ENCODE measurements around the gene GAP43.

Gene GAP43

GRCh38 chr3:115708540-115708939 is 85.2 kb downstream of the GAP43 start:
- no peak overlapping the region for H3K27ac ChIP-seq (ENCODE audit: low read depth, low read length)
- no peaks in the 10 kb centered on the region for H3K36me3 ChIP-seq (ENCODE audit: control insufficient read depth in 1 of 2, insufficient read depth in 2 of 2, low read length in 2 of 2)
- no peak overlapping the region for H3K4me3 ChIP-seq (ENCODE audit: low read depth in 1 of 2, low read length in 2 of 2)
- H3K9me3 ChIP-seq (ENCODE audit: control insufficient read depth in 1 of 2, low read length in 2 of 2) = no peaks in the 10 kb centered on the region
- no peaks in the 10 kb centered on the region for H3K4me1 ChIP-seq (ENCODE audit: control insufficient read depth in 1 of 2, insufficient read depth in 2 of 2, low read length in 2 of 2)
- peaks cover 0 to 3% of the 10 kb centered on the region in 2 donors for H3K27me3 ChIP-seq (ENCODE audit: control insufficient read depth in 1 of 2, insufficient read depth in 2 of 2, low read length in 2 of 2)
- H3K9ac ChIP-seq (ENCODE audit: low read depth in 1 of 2, low read length in 2 of 2) = no peak overlapping the region

DNA sequence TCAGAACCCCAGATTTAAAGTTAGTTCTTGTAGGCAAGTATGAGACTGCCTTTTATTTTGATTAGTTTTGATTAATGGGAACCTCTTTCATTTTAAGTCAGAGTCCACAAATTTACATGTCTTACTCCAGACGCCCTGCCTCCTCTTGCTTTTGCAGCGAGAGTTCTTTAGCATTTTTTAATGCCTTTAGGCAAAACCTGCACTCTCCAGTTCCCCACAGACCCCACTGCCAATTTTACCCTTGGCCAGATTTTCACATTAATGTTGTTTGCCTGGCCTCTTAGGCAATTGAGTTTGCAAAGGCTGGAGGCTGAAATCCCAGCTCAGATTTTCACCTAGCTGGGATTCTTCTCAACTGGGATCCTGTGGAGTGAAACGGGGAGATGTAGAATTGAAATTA is 85.8 kb downstream of the GAP43 start:
- Histone ChIP-seq H3K9ac (ENCODE audit: low read depth in 1 of 2, low read length in 2 of 2) (no peak overlapping the region), H3K27me3 (ENCODE audit: control insufficient read depth in 1 of 2, insufficient read depth in 2 of 2, low read length in 2 of 2) (peaks cover 0 to 3% of the 10 kb centered on the region in 2 donors), H3K9me3 (ENCODE audit: control insufficient read depth in 1 of 2, low read length in 2 of 2) (no peaks in the 10 kb centered on the region), H3K4me1 (ENCODE audit: control insufficient read depth in 1 of 2, insufficient read depth in 2 of 2, low read length in 2 of 2) (no peaks in the 10 kb centered on the region), H3K36me3 (ENCODE audit: control insufficient read depth in 1 of 2, insufficient read depth in 2 of 2, low read length in 2 of 2) (no peaks in the 10 kb centered on the region), H3K4me3 (ENCODE audit: low read depth in 1 of 2, low read length in 2 of 2) (no peak overlapping the region), H3K27ac (ENCODE audit: low read depth, low read length) (no peak overlapping the region)

- H3K27me3 ChIP-seq (ENCODE audit: control insufficient read depth in 1 of 2, insufficient read depth in 2 of 2, low read length in 2 of 2) = peaks cover 0 to 3% of the 10 kb centered on the region in 2 donors
- no peak overlapping the region for H3K27ac ChIP-seq (ENCODE audit: low read depth, low read length)
- H3K4me1 ChIP-seq (ENCODE audit: control insufficient read depth in 1 of 2, insufficient read depth in 2 of 2, low read length in 2 of 2) = no peaks in the 10 kb centered on the region
- H3K9ac ChIP-seq (ENCODE audit: low read depth in 1 of 2, low read length in 2 of 2) = no peak overlapping the region
- no peaks in the 10 kb centered on the region for H3K36me3 ChIP-seq (ENCODE audit: control insufficient read depth in 1 of 2, insufficient read depth in 2 of 2, low read length in 2 of 2)
- no peaks in the 10 kb centered on the region for H3K9me3 ChIP-seq (ENCODE audit: control insufficient read depth in 1 of 2, low read length in 2 of 2)
- H3K4me3 ChIP-seq (ENCODE audit: low read depth in 1 of 2, low read length in 2 of 2) = no peak overlapping the region
Measured at GRCh38 chr3:115709931-115710330, 86.6 kb downstream of the GAP43 start.

DNA sequence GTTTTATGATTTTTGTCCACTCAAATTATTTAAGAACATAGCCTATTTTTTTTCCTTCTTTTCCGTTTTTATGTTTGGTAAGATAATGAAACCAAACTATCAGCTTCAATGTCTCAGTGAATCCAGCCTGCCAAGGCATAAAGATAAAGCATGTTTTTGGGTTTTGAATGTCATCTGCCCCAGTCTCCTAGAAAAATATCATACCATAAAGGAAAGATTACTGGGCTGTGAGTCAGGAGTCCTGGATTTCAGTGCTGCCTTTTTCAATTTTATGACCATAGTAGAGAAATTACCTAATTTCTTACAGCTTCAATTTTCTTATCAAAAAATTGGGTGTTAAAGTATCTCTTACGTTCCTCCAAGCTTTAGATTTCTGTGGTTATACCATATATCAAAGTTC is 87.5 kb downstream of the GAP43 start:
- Histone ChIP-seq H3K4me1 (ENCODE audit: control insufficient read depth in 1 of 2, insufficient read depth in 2 of 2, low read length in 2 of 2) (no peaks in the 10 kb centered on the region), H3K27me3 (ENCODE audit: control insufficient read depth in 1 of 2, insufficient read depth in 2 of 2, low read length in 2 of 2) (peaks cover 0 to 3% of the 10 kb centered on the region in 2 donors), H3K27ac (ENCODE audit: low read depth, low read length) (no peak overlapping the region), H3K4me3 (ENCODE audit: low read depth in 1 of 2, low read length in 2 of 2) (no peak overlapping the region), H3K9me3 (ENCODE audit: control insufficient read depth in 1 of 2, low read length in 2 of 2) (no peaks in the 10 kb centered on the region), H3K9ac (ENCODE audit: low read depth in 1 of 2, low read length in 2 of 2) (no peak overlapping the region), H3K36me3 (ENCODE audit: control insufficient read depth in 1 of 2, insufficient read depth in 2 of 2, low read length in 2 of 2) (no peaks in the 10 kb centered on the region)

DNA sequence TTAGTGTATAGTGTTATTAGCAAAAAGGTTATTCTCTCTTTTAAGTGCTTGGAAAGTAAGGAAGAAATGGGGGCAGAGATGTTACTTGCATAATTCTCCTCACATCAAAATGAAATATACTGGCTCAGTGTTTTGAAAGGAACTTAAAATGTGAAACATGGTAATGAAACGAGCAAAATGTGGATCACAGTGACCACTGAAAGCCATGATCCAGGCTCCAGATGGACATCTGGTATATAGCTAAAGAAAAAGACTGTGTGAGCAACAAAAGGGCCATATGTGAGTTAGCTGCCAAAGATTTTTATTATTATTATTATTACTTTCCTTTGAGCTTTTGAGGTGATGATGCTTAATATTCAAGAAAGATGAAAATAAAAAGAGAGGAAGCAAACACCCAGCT is 89.6 kb downstream of the GAP43 start:
- no peaks in the 10 kb centered on the region for H3K36me3 ChIP-seq (ENCODE audit: control insufficient read depth in 1 of 2, insufficient read depth in 2 of 2, low read length in 2 of 2)
- no peak overlapping the region for H3K9ac ChIP-seq (ENCODE audit: low read depth in 1 of 2, low read length in 2 of 2)
- no peaks in the 10 kb centered on the region for H3K9me3 ChIP-seq (ENCODE audit: control insufficient read depth in 1 of 2, low read length in 2 of 2)
- no peaks in the 10 kb centered on the region for H3K4me1 ChIP-seq (ENCODE audit: control insufficient read depth in 1 of 2, insufficient read depth in 2 of 2, low read length in 2 of 2)
- H3K4me3 ChIP-seq (ENCODE audit: low read depth in 1 of 2, low read length in 2 of 2) = no peak overlapping the region
- H3K27ac ChIP-seq (ENCODE audit: low read depth, low read length) = no peak overlapping the region
- H3K27me3 ChIP-seq (ENCODE audit: control insufficient read depth in 1 of 2, insufficient read depth in 2 of 2, low read length in 2 of 2) = peaks cover 0 to 3% of the 10 kb centered on the region in 2 donors

GRCh38 chr3:115713284-115713683 is 90.0 kb downstream of the GAP43 start:
- peaks cover 0 to 3% of the 10 kb centered on the region in 2 donors for H3K27me3 ChIP-seq (ENCODE audit: control insufficient read depth in 1 of 2, insufficient read depth in 2 of 2, low read length in 2 of 2)
- H3K4me1 ChIP-seq (ENCODE audit: control insufficient read depth in 1 of 2, insufficient read depth in 2 of 2, low read length in 2 of 2) = no peaks in the 10 kb centered on the region
- no peaks in the 10 kb centered on the region for H3K9me3 ChIP-seq (ENCODE audit: control insufficient read depth in 1 of 2, low read length in 2 of 2)
- H3K27ac ChIP-seq (ENCODE audit: low read depth, low read length) = no peak overlapping the region
- H3K4me3 ChIP-seq (ENCODE audit: low read depth in 1 of 2, low read length in 2 of 2) = no peak overlapping the region
- no peak overlapping the region for H3K9ac ChIP-seq (ENCODE audit: low read depth in 1 of 2, low read length in 2 of 2)
- H3K36me3 ChIP-seq (ENCODE audit: control insufficient read depth in 1 of 2, insufficient read depth in 2 of 2, low read length in 2 of 2) = no peaks in the 10 kb centered on the region

DNA sequence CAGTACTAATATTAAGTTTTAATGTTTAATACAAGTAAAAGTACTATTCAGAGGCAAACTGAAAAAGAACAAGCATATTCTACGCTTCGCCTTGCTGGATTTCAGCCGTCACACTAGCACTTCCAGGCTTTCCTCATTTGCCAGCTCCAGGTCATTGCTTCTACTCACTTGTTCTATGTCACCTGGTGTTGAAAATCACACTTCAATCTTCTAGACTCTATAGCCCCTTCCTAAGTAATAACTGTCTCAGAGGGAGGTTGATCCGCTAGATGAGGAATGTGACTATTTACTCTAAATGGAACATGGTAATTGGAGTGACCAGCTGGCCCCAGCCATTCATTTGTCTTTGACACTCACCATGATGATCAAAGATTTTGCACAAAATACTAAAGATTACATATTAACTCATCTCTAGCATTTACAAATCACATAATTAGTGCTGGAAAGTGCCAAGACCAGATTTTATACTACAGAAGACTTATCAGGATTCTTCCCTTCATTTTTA is 92.0 kb downstream of the GAP43 start:
- Histone ChIP-seq H3K4me1 (ENCODE audit: control insufficient read depth in 1 of 2, insufficient read depth in 2 of 2, low read length in 2 of 2) (no peaks in the 10 kb centered on the region), H3K27me3 (ENCODE audit: control insufficient read depth in 1 of 2, insufficient read depth in 2 of 2, low read length in 2 of 2) (peaks cover 0 to 3% of the 10 kb centered on the region in 2 donors), H3K4me3 (ENCODE audit: low read depth in 1 of 2, low read length in 2 of 2) (no peak overlapping the region), H3K27ac (ENCODE audit: low read depth, low read length) (no peak overlapping the region), H3K9me3 (ENCODE audit: control insufficient read depth in 1 of 2, low read length in 2 of 2) (no peaks in the 10 kb centered on the region), H3K36me3 (ENCODE audit: control insufficient read depth in 1 of 2, insufficient read depth in 2 of 2, low read length in 2 of 2) (no peaks in the 10 kb centered on the region), H3K9ac (ENCODE audit: low read depth in 1 of 2, low read length in 2 of 2) (no peak overlapping the region)

GRCh38 chr3:115720983-115721382 is 97.7 kb downstream of the GAP43 start:
- Histone ChIP-seq H3K27me3 (ENCODE audit: control insufficient read depth in 1 of 2, insufficient read depth in 2 of 2, low read length in 2 of 2) (no peaks in the 10 kb centered on the region), H3K4me3 (ENCODE audit: low read depth in 1 of 2, low read length in 2 of 2) (no peak overlapping the region), H3K9ac (ENCODE audit: low read depth in 1 of 2, low read length in 2 of 2) (no peak overlapping the region), H3K9me3 (ENCODE audit: control insufficient read depth in 1 of 2, low read length in 2 of 2) (no peaks in the 10 kb centered on the region), H3K27ac (ENCODE audit: low read depth, low read length) (no peak overlapping the region), H3K36me3 (ENCODE audit: control insufficient read depth in 1 of 2, insufficient read depth in 2 of 2, low read length in 2 of 2) (no peaks in the 10 kb centered on the region), H3K4me1 (ENCODE audit: control insufficient read depth in 1 of 2, insufficient read depth in 2 of 2, low read length in 2 of 2) (no peaks in the 10 kb centered on the region)

- Histone ChIP-seq H3K9ac (ENCODE audit: low read depth in 1 of 2, low read length in 2 of 2) (no peak overlapping the region), H3K9me3 (ENCODE audit: control insufficient read depth in 1 of 2, low read length in 2 of 2) (no peaks in the 10 kb centered on the region), H3K36me3 (ENCODE audit: control insufficient read depth in 1 of 2, insufficient read depth in 2 of 2, low read length in 2 of 2) (no peaks in the 10 kb centered on the region), H3K4me3 (ENCODE audit: low read depth in 1 of 2, low read length in 2 of 2) (no peak overlapping the region), H3K4me1 (ENCODE audit: control insufficient read depth in 1 of 2, insufficient read depth in 2 of 2, low read length in 2 of 2) (no peaks in the 10 kb centered on the region), H3K27me3 (ENCODE audit: control insufficient read depth in 1 of 2, insufficient read depth in 2 of 2, low read length in 2 of 2) (no peaks in the 10 kb centered on the region), H3K27ac (ENCODE audit: low read depth, low read length) (no peak overlapping the region)
Measured at GRCh38 chr3:115725800-115726199, 102.5 kb downstream of the GAP43 start.

DNA sequence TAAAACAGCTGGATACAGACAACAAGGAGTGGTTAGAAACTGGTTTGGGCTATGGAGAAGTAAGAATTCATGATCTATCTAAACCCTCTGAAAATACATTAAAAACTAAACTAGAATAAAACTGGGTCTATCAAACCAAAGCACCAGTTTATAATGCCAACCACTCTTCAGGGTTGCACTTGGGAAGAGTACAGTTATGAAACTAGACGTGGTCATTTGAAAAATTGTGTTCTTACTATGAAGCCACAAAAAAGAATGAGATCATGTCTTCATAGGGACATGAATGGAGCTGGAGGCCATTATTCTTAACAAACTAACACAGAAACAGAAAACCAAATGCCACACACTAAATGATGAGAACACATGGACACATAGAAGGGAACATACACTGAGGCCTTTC is 103.8 kb downstream of the GAP43 start:
- no peak overlapping the region for H3K27ac ChIP-seq (ENCODE audit: low read depth, low read length)
- no peaks in the 10 kb centered on the region for H3K4me1 ChIP-seq (ENCODE audit: control insufficient read depth in 1 of 2, insufficient read depth in 2 of 2, low read length in 2 of 2)
- no peaks in the 10 kb centered on the region for H3K27me3 ChIP-seq (ENCODE audit: control insufficient read depth in 1 of 2, insufficient read depth in 2 of 2, low read length in 2 of 2)
- no peaks in the 10 kb centered on the region for H3K9me3 ChIP-seq (ENCODE audit: control insufficient read depth in 1 of 2, low read length in 2 of 2)
- no peak overlapping the region for H3K9ac ChIP-seq (ENCODE audit: low read depth in 1 of 2, low read length in 2 of 2)
- no peak overlapping the region for H3K4me3 ChIP-seq (ENCODE audit: low read depth in 1 of 2, low read length in 2 of 2)
- H3K36me3 ChIP-seq (ENCODE audit: control insufficient read depth in 1 of 2, insufficient read depth in 2 of 2, low read length in 2 of 2) = no peaks in the 10 kb centered on the region

GRCh38 chr3:115728013-115728412 is 104.7 kb downstream of the GAP43 start:
- Histone ChIP-seq H3K4me1 (ENCODE audit: control insufficient read depth in 1 of 2, insufficient read depth in 2 of 2, low read length in 2 of 2) (no peaks in the 10 kb centered on the region), H3K27ac (ENCODE audit: low read depth, low read length) (no peak overlapping the region), H3K9me3 (ENCODE audit: control insufficient read depth in 1 of 2, low read length in 2 of 2) (no peaks in the 10 kb centered on the region), H3K4me3 (ENCODE audit: low read depth in 1 of 2, low read length in 2 of 2) (no peak overlapping the region), H3K27me3 (ENCODE audit: control insufficient read depth in 1 of 2, insufficient read depth in 2 of 2, low read length in 2 of 2) (no peaks in the 10 kb centered on the region), H3K36me3 (ENCODE audit: control insufficient read depth in 1 of 2, insufficient read depth in 2 of 2, low read length in 2 of 2) (no peaks in the 10 kb centered on the region), H3K9ac (ENCODE audit: low read depth in 1 of 2, low read length in 2 of 2) (no peak overlapping the region)

All from duodenal mucosa (tissue), 2 donors.